Duodenal mucosa (tissue), 2 donors: ENCODE measurements around the gene RHNO1.
A peak's percentile ranks its signal among the peaks of the same experiment; 100 is the strongest.

Experiments used
- H3K27ac ChIP-seq: one replicate; pipeline ENCODE4 v1.7.0; 2013; ENCODE audit warnings: low read depth, low read length
- H3K27me3 ChIP-seq, 2 donors: one replicate each; pipeline ENCODE4 v1.7.0; 2013; ENCODE audit warnings: low read length in 2 of 2, control low read depth in 1 of 2; ENCODE audit not compliant: insufficient read depth in 2 of 2, control insufficient read depth in 1 of 2
- H3K36me3 ChIP-seq, 2 donors: one replicate each; pipeline ENCODE4 v1.7.0; 2013; ENCODE audit warnings: low read length in 2 of 2, control low read depth in 1 of 2; ENCODE audit not compliant: insufficient read depth in 2 of 2, control insufficient read depth in 1 of 2
- H3K4me1 ChIP-seq, 2 donors: one replicate each; pipeline ENCODE4 v1.7.0; 2013; ENCODE audit warnings: low read length in 2 of 2, control low read depth in 1 of 2; ENCODE audit not compliant: insufficient read depth in 2 of 2, control insufficient read depth in 1 of 2
- H3K4me3 ChIP-seq, 2 donors: one replicate each; pipeline ENCODE4 v1.7.0; 2013; ENCODE audit warnings: low read length in 2 of 2, low read depth in 1 of 2
- H3K9ac ChIP-seq, 2 donors: one replicate each; pipeline ENCODE4 v1.7.0; 2013; ENCODE audit warnings: low read length in 2 of 2, low read depth in 1 of 2
- H3K9me3 ChIP-seq, 2 donors: one replicate each; pipeline ENCODE4 v1.7.0; 2013; ENCODE audit warnings: low read length in 2 of 2, control low read depth in 1 of 2; ENCODE audit not compliant: control insufficient read depth in 1 of 2

The RHNO1 gene

GRCh38 chr12:2877047-2877952 is at the start of gene RHNO1, which contains the start of gene FOXM1:
Gene RHNO1, plus strand, starts transcription at chr12:2877223. Its CDS starts 8,144 bp downstream, at chr12:2885367.
Gene FOXM1, minus strand, starts transcription at chr12:2877174. Its CDS starts 2,696 bp downstream, at chr12:2874478.
- H3K4me1 ChIP-seq, result peaks cover 13 to 22% of the 10 kb centered on the region in 2 donors
- H3K4me3 ChIP-seq, result peak within 1 kb of the TSS; percentile 87 to 99
- H3K36me3 ChIP-seq, result peaks cover 0 to 3% of the 10 kb centered on the region in 2 donors
- H3K27me3 ChIP-seq, result no peaks in the 10 kb centered on the region
- H3K27ac ChIP-seq, result peak within 1 kb of the TSS; percentile 93
- no peaks in the 10 kb centered on the region for H3K9me3 ChIP-seq
- peak within 1 kb of the TSS; percentile 92 to 96 for H3K9ac ChIP-seq

GRCh38 chr12:2829275-2829674 is 47.7 kb upstream of the RHNO1 start:
- Histone ChIP-seq H3K27ac (no peak overlapping the region), H3K36me3 (peaks cover 16 to 61% of the 10 kb centered on the region in 2 donors), H3K4me3 (no peak overlapping the region), H3K4me1 (no peaks in the 10 kb centered on the region), H3K27me3 (no peaks in the 10 kb centered on the region), H3K9me3 (no peaks in the 10 kb centered on the region), H3K9ac (no peak overlapping the region)

- H3K9me3 ChIP-seq, result no peaks in the 10 kb centered on the region
- no peak overlapping the region for H3K9ac ChIP-seq
- no peak overlapping the region for H3K27ac ChIP-seq
- H3K4me1 ChIP-seq, result peaks cover 5 to 11% of the 10 kb centered on the region in 2 donors
- H3K36me3 ChIP-seq, result peaks cover 0 to 27% of the 10 kb centered on the region in 2 donors
- H3K4me3 ChIP-seq, result no peak overlapping the region
- no peaks in the 10 kb centered on the region for H3K27me3 ChIP-seq
Measured at GRCh38 chr12:2832550-2833127, 44.4 kb upstream of the RHNO1 start.

GRCh38 chr12:2833327-2833726 is 43.7 kb upstream of the RHNO1 start:
- Histone ChIP-seq H3K27ac (no peak overlapping the region), H3K36me3 (peaks cover 0 to 21% of the 10 kb centered on the region in 2 donors), H3K9me3 (no peaks in the 10 kb centered on the region), H3K4me3 (no peak overlapping the region), H3K9ac (no peak overlapping the region), H3K4me1 (peaks cover 5 to 11% of the 10 kb centered on the region in 2 donors), H3K27me3 (no peaks in the 10 kb centered on the region)

- Histone ChIP-seq H3K4me3 (no peak overlapping the region), H3K27me3 (no peaks in the 10 kb centered on the region), H3K36me3 (peaks cover 0 to 18% of the 10 kb centered on the region in 2 donors), H3K9ac (no peak overlapping the region), H3K27ac (no peak overlapping the region), H3K4me1 (peaks cover 5 to 11% of the 10 kb centered on the region in 2 donors), H3K9me3 (no peaks in the 10 kb centered on the region)
Measured at GRCh38 chr12:2833810-2834209, 43.2 kb upstream of the RHNO1 start.

GRCh38 chr12:2834581-2835491 is 42.2 kb upstream of the RHNO1 start, which contains the start of gene NRIP2:
Gene NRIP2, minus strand, starts transcription at chr12:2835035. Its CDS starts 52 bp downstream, at chr12:2834983.
- H3K27ac ChIP-seq, result no peak within 1 kb of the TSS

GRCh38 chr12:2835691-2836403 is 41.2 kb upstream of the RHNO1 start:
- no peak overlapping the region for H3K4me3 ChIP-seq
- H3K9ac ChIP-seq, result no peak overlapping the region
- peaks cover 5 to 11% of the 10 kb centered on the region in 2 donors for H3K4me1 ChIP-seq
- no peaks in the 10 kb centered on the region for H3K9me3 ChIP-seq
- H3K36me3 ChIP-seq, result peaks cover 6 to 11% of the 10 kb centered on the region in 2 donors
- H3K27ac ChIP-seq, result no peak overlapping the region
- no peaks in the 10 kb centered on the region for H3K27me3 ChIP-seq

More at GRCh38 chr12:2834581-2835491, 42.2 kb upstream of the RHNO1 start, which contains the start of gene NRIP2:
- no peak within 1 kb of the TSS for H3K9ac ChIP-seq
- peaks cover 5 to 19% of the 10 kb centered on the region in 2 donors for H3K36me3 ChIP-seq
- peak within 1 kb of the TSS in 1 of 2 donors; percentile 14 for H3K4me3 ChIP-seq
- no peaks in the 10 kb centered on the region for H3K9me3 ChIP-seq
- H3K4me1 ChIP-seq, result peaks cover 5 to 11% of the 10 kb centered on the region in 2 donors
- no peaks in the 10 kb centered on the region for H3K27me3 ChIP-seq

- Histone ChIP-seq H3K27me3 (no peaks in the 10 kb centered on the region), H3K9me3 (no peaks in the 10 kb centered on the region), H3K36me3 (peaks cover 7 to 10% of the 10 kb centered on the region in 2 donors), H3K4me3 (no peak overlapping the region), H3K4me1 (peaks cover 5 to 11% of the 10 kb centered on the region in 2 donors), H3K9ac (no peak overlapping the region), H3K27ac (no peak overlapping the region)
Measured at GRCh38 chr12:2836574-2836973, 40.4 kb upstream of the RHNO1 start.

- Histone ChIP-seq H3K4me3 (no peak overlapping the region), H3K4me1 (no peaks in the 10 kb centered on the region), H3K9ac (no peak overlapping the region), H3K27me3 (no peaks in the 10 kb centered on the region), H3K9me3 (no peaks in the 10 kb centered on the region), H3K36me3 (peaks cover 7% of the 10 kb centered on the region in 2 donors), H3K27ac (no peak overlapping the region)
Measured at GRCh38 chr12:2841056-2841650, 35.9 kb upstream of the RHNO1 start.
